Measurements from ENCODE around the gene BCAP29. TPM values are rescaled to one million over a fixed set of nuclear protein-coding genes. Genes with fewer than 3 reads are reported as not detected.

The BCAP29 gene
- total and polyA plus RNA-seq, 2 of the 8 experiments (the other 6 are each of a cell fraction or from before 2014, with no cell fraction given): 6.8 to 18.1 TPM

- peaks cover 3 to 12% (median 11%) of the 10 kb centered on the region in 4 experiments for H3K27me3 ChIP-seq (replicated peaks in 1 of 4; ENCODE audit: control insufficient read depth in 3 of 4, extremely low read depth in 1 of 4, insufficient read depth in 3 of 4, low read length in 3 of 4)
- no peak for DNase-seq (ENCODE audit: low read depth in 1 of 2, low spot score in 2 of 2)
- no peak overlapping the region for H3K4me3 ChIP-seq (ENCODE audit: extremely low read depth in 1 of 4, insufficient read depth in 2 of 4, low read depth in 3 of 4, low read length in 4 of 4)
- H3K18ac ChIP-seq (ENCODE audit: extremely low read depth, low read length): no peak overlapping the region
- FAIRE-seq: no peak
- no peaks in the 10 kb centered on the region for H3K9me3 ChIP-seq (ENCODE audit: insufficient read depth in 2 of 2, low read depth in 1 of 2, low read length in 1 of 2)
- H3K4ac ChIP-seq (replicated peaks; ENCODE audit: insufficient read length, low read depth, low read length): no peak overlapping the region
- H4K8ac ChIP-seq (ENCODE audit: extremely low read depth, insufficient read depth, low read length): no peak overlapping the region
- TF ChIP-seq RXRA (IDR thresholded peaks at IDR 0.05; ENCODE audit: insufficient read depth, low read depth, low read length) (no peak), GABPA (IDR thresholded peaks at IDR 0.05; ENCODE audit: borderline replicate concordance, insufficient read depth, low read length) (no peak), HDAC2 (IDR thresholded peaks at IDR 0.05; ENCODE audit: borderline replicate concordance in 1 of 2, low read depth in 2 of 2, low read length in 2 of 2) (no peak), MAFK (IDR thresholded peaks at IDR 0.05; ENCODE audit: low read depth, low read length) (no peak), EZH2 (IDR thresholded peaks at IDR 0.05; ENCODE audit: low read depth, low read length, severe bottlenecking) (no peak), SRF (IDR thresholded peaks at IDR 0.05; ENCODE audit: low read depth, low read length) (no peak), POLR2AphosphoS5 (IDR thresholded peaks at IDR 0.05; ENCODE audit: low read depth, low read length) (no peak)
- H4K5ac ChIP-seq (ENCODE audit: insufficient read length, low read depth, low read length): no peak overlapping the region
- H3K4me2 ChIP-seq (ENCODE audit: insufficient read depth in 1 of 2, low read depth in 2 of 2, low read length in 2 of 2): no peak overlapping the region
- H2BK20ac ChIP-seq (ENCODE audit: low read length): no peak overlapping the region
- H3K23me2 ChIP-seq (ENCODE audit: low read depth, low read length): no peaks in the 10 kb centered on the region
- no peak overlapping the region for H2BK120ac ChIP-seq (replicated peaks; ENCODE audit: low read depth, low read length)
- no peak overlapping the region for H2BK15ac ChIP-seq (ENCODE audit: low read length)
- ChIA-PET POLR2A (ENCODE audit: partially characterized antibody) (no interaction called here), CTCF (ENCODE audit: partially characterized antibody) (no interaction called here)
- H3K23ac ChIP-seq (ENCODE audit: insufficient read length): no peak overlapping the region
- no peak overlapping the region for H4K91ac ChIP-seq (replicated peaks; ENCODE audit: insufficient read length, low read length)
- no peak overlapping the region for H2AFZ ChIP-seq (ENCODE audit: low read length)
- H3K27ac ChIP-seq (ENCODE audit: low read depth, low read length): no peak overlapping the region
- no peaks in the 10 kb centered on the region for H4K20me1 ChIP-seq (replicated peaks in 1 of 2; ENCODE audit: control insufficient read depth in 1 of 2, insufficient read depth in 2 of 2, low read length in 2 of 2)
- H2BK5ac ChIP-seq (ENCODE audit: low read depth, low read length): no peak overlapping the region
- no peak overlapping the region for H2BK12ac ChIP-seq (ENCODE audit: low read depth, low read length)
- no peaks in the 10 kb centered on the region for H3K79me1 ChIP-seq (ENCODE audit: low read depth, low read length)
- H3K14ac ChIP-seq (ENCODE audit: insufficient read length): no peak overlapping the region
- 0 out of 7 replicates have a peak, but pooled peaks cover 0 to 2% (median 0%) of the 10 kb centered on the region in 4 experiments for H3K4me1 ChIP-seq (replicated peaks in 1 of 4; ENCODE audit: control insufficient read depth in 3 of 4, insufficient read depth in 4 of 4, low read length in 3 of 4)
- H3K36me3 ChIP-seq (ENCODE audit: control insufficient read depth in 2 of 4, insufficient read depth in 4 of 4, low read length in 3 of 4): no peaks in the 10 kb centered on the region
- H3K79me2 ChIP-seq (ENCODE audit: control insufficient read depth in 1 of 2, insufficient read depth in 2 of 2, low read length in 2 of 2): no peaks in the 10 kb centered on the region
- no peak overlapping the region for H3K9ac ChIP-seq (replicated peaks in 1 of 4; ENCODE audit: extremely low read depth in 1 of 4, low read depth in 3 of 4, low read length in 3 of 4)
- H3K56ac ChIP-seq (replicated peaks; ENCODE audit: insufficient read length, low read depth, low read length): no peak overlapping the region
- 73% methylated on average over 3 of the region's 3 CpGs; no CpG with 5 or more reads in 1 of the 2 experiments for WGBS, 2 experiments (ENCODE audit: extremely low coverage in 1 of 2, insufficient coverage in 1 of 2, insufficient read length in 1 of 2, insufficient replicate concordance in 2 of 2, low coverage in 1 of 2, low lambda C conversion rate in 2 of 2, missing lambda C conversion rate in 1 of 2)
- H2AK5ac ChIP-seq (ENCODE audit: low read depth, low read length): no peak overlapping the region
Observed at GRCh38 chr7:107667341-107667740, 87.3 kb downstream of the BCAP29 start.

All from H1 (cell line).